Small intestine (tissue), 7 donors: ENCODE measurements around the gene RHOT2. TPM values are rescaled to one million over a fixed set of nuclear protein-coding genes. Genes with fewer than 3 reads are reported as not detected.
"Not testable (repeated sequence)": the region's sequence is repeated elsewhere in the genome, so short reads cannot be mapped to it uniquely, and the experiment has no call there.

ENCODE experiments used
- DNase-seq, 2 donors: peaks; one replicate each; pipeline versions ENCODE4 v3.0.0 to v3.0.0-alpha.2; 2013
- FAIRE-seq: peaks from 2 replicates; lab custom pipeline; 2012; peaks lifted over from hg19 to GRCh38; lab: Jason Lieb, UNC
- H3K27ac ChIP-seq, 3 donors: one replicate each; pipeline ENCODE4 v1.5.1; 2013; ENCODE audit warnings: low read length in 2 of 3, mild to moderate bottlenecking in 2 of 3, control low read depth in 1 of 3, inconsistent platforms in 1 of 3, low read depth in 1 of 3, moderate library complexity in 1 of 3
- H3K27me3 ChIP-seq, 3 donors: one replicate each; pipeline ENCODE4 v1.6.1; 2013; ENCODE audit warnings: low read length in 3 of 3, inconsistent platforms in 1 of 3; ENCODE audit not compliant: control insufficient read depth in 3 of 3, insufficient read depth in 3 of 3
- H3K36me3 ChIP-seq, 3 donors: one replicate each; pipeline ENCODE4 v1.6.1; 2013; ENCODE audit warnings: low read length in 3 of 3, inconsistent platforms in 1 of 3, low read depth in 1 of 3, mild to moderate bottlenecking in 1 of 3, moderate library complexity in 1 of 3; ENCODE audit not compliant: control insufficient read depth in 3 of 3, insufficient read depth in 2 of 3
- H3K4me1 ChIP-seq, 3 donors: one replicate each; pipeline ENCODE4 v1.6.1; 2013; ENCODE audit warnings: low read length in 2 of 3, inconsistent platforms in 1 of 3, low read depth in 1 of 3, mild to moderate bottlenecking in 1 of 3, moderate library complexity in 1 of 3; ENCODE audit not compliant: control insufficient read depth in 3 of 3, insufficient read depth in 2 of 3
- H3K4me3 ChIP-seq, 3 donors: one replicate each; pipeline ENCODE4 v1.5.1; 2013; ENCODE audit warnings: low read length in 3 of 3, control low read depth in 1 of 3, inconsistent platforms in 1 of 3, low read depth in 1 of 3, mild to moderate bottlenecking in 1 of 3, moderate library complexity in 1 of 3
- H3K9me3 ChIP-seq, 2 donors: one replicate each; pipeline ENCODE4 v1.6.1; 2013; ENCODE audit warnings: low read depth in 1 of 2, low read length in 1 of 2; ENCODE audit not compliant: control insufficient read depth in 2 of 2, insufficient read depth in 1 of 2
- WGBS, 3 donors: extraction: QIAGEN DNeasy Blood & Tissue Kit; methylation state at CpG; one replicate each; pipeline ENCODE4 v1.1.7; 2013; 5-methylcytosine and 5-hydroxymethylcytosine counted together
- polyA plus RNA-seq, 4 donors: library from polyadenylated mRNA; stranded (reverse) in 3 of 4; unstranded in 1 of 4; fragments of 200-250 nt in 3 of 4; fragments of 120-200 nt in 1 of 4; gene quantifications; one replicate each; pipeline versions ENCODE4 v1.2.1 to v1.2.3, GENCODE V29; 2013
- donor health status: healthy with polysubstance abuse.
- donor health status: control.
- donor health status: control.
- donor health status: Bipolar disorder and iron deficiency.
- donor health status: healthy.

RHOT2 gene
- polyA plus RNA-seq, 4 donors = 89.3 to 207 (median 159) TPM

DNA sequence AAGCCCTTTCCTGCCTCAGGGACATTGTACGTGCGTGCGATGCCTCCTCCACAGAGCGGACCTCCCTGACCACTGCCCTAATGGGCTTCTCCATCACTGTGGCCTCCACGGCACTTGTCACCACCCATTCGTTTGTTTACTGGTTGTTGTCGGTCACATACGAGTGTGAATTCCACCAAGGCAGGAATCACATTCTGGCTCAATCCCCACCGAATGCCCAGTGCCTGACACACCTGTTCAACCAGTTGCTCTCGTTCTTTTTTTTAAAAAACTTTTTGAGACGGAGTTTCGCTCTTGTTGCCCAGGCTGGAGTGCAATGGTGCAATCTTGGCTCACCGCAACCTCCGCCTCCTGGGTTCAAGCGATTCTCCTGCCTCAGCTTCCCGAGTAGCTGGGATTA, 23.3 kb downstream of the RHOT2 start:
- peaks cover 0 to 19% (median 2%) of the 10 kb centered on the region in 3 donors for H3K36me3 ChIP-seq
- not testable (repeated sequence) for FAIRE-seq, H3K27ac ChIP-seq, DNase-seq, H3K4me3 ChIP-seq, H3K9me3 ChIP-seq
- WGBS, 3 donors = 82 to 90% (median 88%) methylated on average over 16 of the region's 16 CpGs
- peaks cover 0 to 45% (median 3%) of the 10 kb centered on the region in 3 donors for H3K27me3 ChIP-seq
- H3K4me1 ChIP-seq = peaks cover 6 to 24% (median 8%) of the 10 kb centered on the region in 3 donors

DNA sequence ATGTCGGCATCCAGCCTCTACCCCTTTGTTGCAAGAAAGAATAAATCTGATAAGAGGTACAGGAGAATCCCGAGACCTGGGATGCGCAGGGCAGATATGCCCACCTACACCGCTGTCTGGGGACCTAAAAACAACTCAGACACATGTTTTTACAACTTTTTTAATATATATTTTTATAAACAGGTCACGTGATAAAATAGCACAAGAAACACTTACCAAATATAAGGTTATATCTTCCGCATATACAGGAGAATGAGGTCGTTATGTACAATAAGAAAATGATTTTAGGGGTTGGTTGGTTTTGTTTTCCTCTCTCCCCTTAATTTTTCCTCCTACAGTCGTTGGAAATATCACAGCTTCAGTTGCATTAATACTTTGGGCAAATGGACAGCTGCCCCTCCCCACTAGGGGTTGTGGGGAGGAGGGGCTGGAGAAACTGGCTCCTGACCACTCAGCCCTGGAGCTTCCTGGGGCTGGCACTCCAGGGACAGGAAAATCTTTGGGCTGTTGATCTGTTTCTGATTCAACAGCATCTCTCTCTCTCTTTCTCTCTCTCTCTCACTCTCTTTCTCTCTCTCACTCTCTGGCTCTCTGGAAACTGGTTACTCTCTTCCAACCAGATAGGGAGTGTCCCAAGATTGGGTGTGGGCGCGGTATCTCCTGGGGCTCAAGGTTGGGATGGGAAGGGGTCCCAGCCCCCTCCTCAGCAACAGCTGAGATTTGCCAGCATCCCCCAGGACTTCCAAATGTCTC, 24.6 kb downstream of the RHOT2 start:
- Histone ChIP-seq H3K27me3 (peaks cover 3 to 51% (median 5%) of the 10 kb centered on the region in 3 donors), H3K4me3 (no peak overlapping the region), H3K27ac (no peak overlapping the region), H3K36me3 (peaks cover 0 to 6% (median 0%) of the 10 kb centered on the region in 3 donors), H3K9me3 (no peaks in the 10 kb centered on the region), H3K4me1 (peaks cover 6 to 24% (median 8%) of the 10 kb centered on the region in 3 donors)
- no peak for DNase-seq
- FAIRE-seq = no peak
- 39 to 59% (median 50%) methylated on average over 10 of the region's 10 CpGs for WGBS, 3 donors

DNA sequence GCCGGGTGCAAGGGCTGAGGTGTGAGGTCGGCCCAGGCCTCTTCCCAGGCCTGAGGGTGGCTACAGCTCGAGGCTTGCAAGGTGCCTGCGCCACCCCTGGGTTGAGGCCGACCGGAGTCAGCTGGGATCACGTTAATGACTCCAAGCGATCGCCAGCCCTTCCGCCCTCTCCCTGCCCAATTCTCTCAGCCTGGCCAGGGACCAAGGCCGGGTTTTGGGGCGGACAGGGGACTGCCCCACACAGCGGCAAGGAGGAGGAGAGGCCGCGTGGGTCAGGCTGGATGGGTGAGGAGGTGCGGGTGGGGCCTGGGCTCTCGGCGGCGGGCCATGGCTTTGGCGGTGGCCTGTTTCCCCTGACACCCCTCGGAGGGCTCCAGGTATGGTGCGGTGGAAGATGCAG, 25.4 kb downstream of the RHOT2 start:
- no peak for DNase-seq
- Histone ChIP-seq H3K36me3 (no peaks in the 10 kb centered on the region), H3K4me1 (peaks cover 6 to 24% (median 8%) of the 10 kb centered on the region in 3 donors), H3K4me3 (no peak overlapping the region), H3K9me3 (no peaks in the 10 kb centered on the region), H3K27me3 (peaks cover 3 to 53% (median 5%) of the 10 kb centered on the region in 3 donors), H3K27ac (no peak overlapping the region)
- 18 to 34% (median 32%) methylated on average over 18 to 22 of the region's 22 CpGs for WGBS, 3 donors
- FAIRE-seq = no peak

DNA sequence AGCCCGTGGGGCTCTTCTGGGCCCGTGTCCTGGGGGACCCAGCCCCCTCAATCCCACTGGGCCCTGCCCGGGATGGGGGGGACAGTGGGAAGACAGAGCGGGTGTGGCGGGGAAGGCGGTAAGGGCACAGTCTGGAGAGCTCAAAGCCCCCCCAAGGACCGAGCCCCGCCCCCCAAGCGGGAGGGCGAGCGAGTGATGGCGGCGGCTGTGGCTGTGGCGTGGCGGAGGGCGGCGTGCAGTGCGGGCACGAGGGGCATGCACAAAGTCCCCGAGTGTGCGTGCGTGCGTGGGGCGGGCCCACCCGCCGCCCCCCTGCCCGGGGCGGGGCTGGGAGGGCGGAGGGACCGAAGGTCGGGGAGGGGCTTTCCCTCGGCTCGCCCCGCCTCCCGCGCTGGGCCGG, 25.8 kb downstream of the RHOT2 start:
- Histone ChIP-seq H3K27me3 (peaks cover 3 to 56% (median 5%) of the 10 kb centered on the region in 3 donors), H3K27ac (no peak overlapping the region), H3K4me1 (peaks cover 6 to 24% (median 8%) of the 10 kb centered on the region in 3 donors), H3K36me3 (no peaks in the 10 kb centered on the region), H3K4me3 (peak overlapping the region in 1 of 3 donors; percentile 28), H3K9me3 (no peaks in the 10 kb centered on the region)
- DNase-seq (peak in 1 of 2 donors; percentile 26), FAIRE-seq (no peak)
- WGBS, 3 donors = 1 to 7% (median 7%) methylated on average over 16 to 37 of the region's 37 CpGs

DNA sequence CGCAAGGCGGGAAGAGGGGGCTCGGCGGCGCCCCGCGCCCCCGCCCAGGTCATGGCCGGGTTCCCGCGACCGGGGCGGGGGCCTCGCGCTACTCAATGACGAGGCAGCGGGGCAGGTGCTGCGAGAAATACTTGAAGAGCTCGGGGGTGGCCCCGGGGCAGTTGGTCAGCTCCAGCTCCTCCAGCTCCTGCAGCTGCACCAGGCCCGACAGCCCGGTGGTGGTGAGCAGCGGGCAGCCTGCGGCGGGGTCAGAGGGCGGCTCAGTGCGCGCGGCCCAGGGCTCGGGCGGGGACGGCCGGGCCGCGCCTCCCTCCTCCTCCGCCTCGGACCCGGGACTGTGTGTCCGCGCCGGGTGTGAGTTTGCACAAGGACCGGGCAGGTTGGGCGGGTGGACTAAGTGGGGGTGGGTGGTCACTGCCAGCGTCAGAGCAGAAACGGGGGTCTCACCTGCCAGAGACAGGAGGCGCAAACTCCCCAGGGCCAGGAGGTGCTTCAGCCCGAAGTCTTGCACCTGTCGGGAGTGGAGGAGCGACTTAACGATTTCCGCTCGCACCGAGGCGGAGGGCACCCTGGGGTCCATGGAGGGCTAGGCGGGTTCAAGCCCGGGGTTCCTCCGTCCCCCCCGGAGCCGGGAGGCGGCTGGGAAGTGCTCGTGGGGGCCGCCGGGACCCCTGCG, 26.4 kb downstream of the RHOT2 start:
- no peak overlapping the region for H3K27ac ChIP-seq
- H3K4me3 ChIP-seq = peak overlapping the region in 1 of 3 donors; percentile 28

DNA sequence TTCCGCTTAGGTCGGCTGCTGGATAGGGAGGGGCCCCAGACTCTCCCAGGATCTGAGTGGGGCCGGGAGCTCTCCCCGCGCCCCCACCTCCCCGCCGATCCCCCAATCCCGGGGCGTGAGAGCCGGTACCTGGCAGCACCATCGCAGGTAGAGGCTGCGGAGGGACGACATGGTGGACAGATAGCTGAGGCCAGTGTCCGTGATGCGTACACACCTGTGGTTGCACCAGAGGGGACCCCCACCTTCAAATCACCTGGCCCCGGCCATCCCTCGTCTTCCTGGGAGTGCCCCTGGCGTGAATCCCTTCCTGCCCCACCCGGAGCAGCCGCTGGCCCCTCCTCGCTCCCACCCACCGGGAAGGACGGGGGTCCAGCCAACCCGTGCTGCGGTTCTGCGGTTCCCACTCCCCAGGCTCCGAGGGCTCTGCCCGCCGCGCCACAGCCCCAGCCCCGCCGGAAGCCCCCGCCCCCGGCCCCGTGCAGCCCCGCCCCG, 27.0 kb downstream of the RHOT2 start:
- Histone ChIP-seq H3K4me3 (peak overlapping the region in 1 of 3 donors; percentile 28), H3K27ac (no peak overlapping the region), H3K36me3 (no peaks in the 10 kb centered on the region), H3K4me1 (peaks cover 0 to 14% (median 3%) of the 10 kb centered on the region in 3 donors), H3K27me3 (peaks cover 3 to 67% (median 7%) of the 10 kb centered on the region in 3 donors), H3K9me3 (no peaks in the 10 kb centered on the region)
- FAIRE-seq = no peak
- WGBS, 3 donors = 1 to 2% (median 1%) methylated on average over 32 to 37 of the region's 37 CpGs
- no peak for DNase-seq

More for the DNA sequence above, 26.4 kb downstream of the RHOT2 start:
- Histone ChIP-seq H3K9me3 (no peaks in the 10 kb centered on the region), H3K36me3 (no peaks in the 10 kb centered on the region), H3K27me3 (peaks cover 3 to 61% (median 5%) of the 10 kb centered on the region in 3 donors), H3K4me1 (peaks cover 3 to 20% (median 6%) of the 10 kb centered on the region in 3 donors)
- 2% methylated on average over 38 to 64 of the region's 64 CpGs for WGBS, 3 donors
- no peak for DNase-seq
- FAIRE-seq = no peak

DNA sequence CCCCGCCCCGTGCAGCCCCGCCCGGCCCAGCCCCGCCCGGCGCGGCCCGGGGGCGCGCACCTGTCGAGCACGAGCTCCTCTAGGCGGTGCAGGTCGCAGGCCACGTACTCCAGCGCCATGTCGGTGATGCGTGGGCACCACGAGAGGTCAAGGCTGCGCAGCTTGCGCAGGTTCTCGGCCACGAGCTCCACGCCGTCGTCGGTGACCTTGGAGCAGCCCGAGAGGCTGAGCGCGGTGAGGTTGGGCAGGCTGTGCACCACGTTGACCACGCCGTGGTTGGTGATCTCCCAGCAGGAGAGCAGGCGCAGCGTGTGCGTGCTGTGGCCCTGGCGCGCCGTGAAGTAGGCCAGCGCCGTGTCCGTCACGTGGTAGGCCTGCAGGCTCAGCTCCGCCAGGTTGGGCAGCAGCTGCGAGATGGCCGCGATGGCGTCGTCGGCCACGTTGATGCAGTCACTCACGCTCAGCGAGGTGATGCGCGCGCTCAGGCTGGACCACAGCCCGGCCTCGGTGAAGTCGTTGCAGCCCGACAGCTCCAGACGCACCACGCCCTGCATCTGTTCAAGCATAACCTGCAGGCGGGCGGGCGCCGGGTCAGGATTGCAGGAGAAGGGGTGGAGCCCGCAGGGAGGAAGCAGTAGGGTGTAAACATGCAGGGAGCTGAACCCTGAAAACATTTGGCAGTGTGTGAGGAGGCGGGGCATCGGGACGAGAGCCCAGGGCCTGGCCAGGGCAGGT, 27.6 kb downstream of the RHOT2 start:
- DNase-seq (peak; percentile 56 to 90), FAIRE-seq (no peak)
- peaks cover 0 to 14% (median 3%) of the 10 kb centered on the region in 3 donors for H3K4me1 ChIP-seq
- H3K4me3 ChIP-seq = peak overlapping the region in 2 of 3 donors; percentile 19 to 28
- H3K27ac ChIP-seq = peak overlapping the region in 1 of 3 donors; percentile 87
- H3K9me3 ChIP-seq = no peaks in the 10 kb centered on the region
- H3K36me3 ChIP-seq = no peaks in the 10 kb centered on the region
- WGBS, 3 donors = 0 to 2% (median 1%) methylated on average over 60 to 71 of the region's 71 CpGs
- peaks cover 3 to 73% (median 7%) of the 10 kb centered on the region in 3 donors for H3K27me3 ChIP-seq
